OCI-LY7 (cell line): ENCODE measurements around the gene WNT1.

ENCODE experiments used
- EZH2phosphoT487 ChIP-seq: fragments of 200-600 bp; sonication (generic); IDR thresholded peaks from 2 replicates; pipeline ENCODE4 v1.6.1; 2018; ENCODE audit warnings: low read depth, borderline replicate concordance, mild to moderate bottlenecking, mixed run types, antibody characterized with exemption, low read length, moderate library complexity, mixed read lengths
- TF ChIP-seq, protein P1 (sequence below): fragments of 200-600 bp; sonication (generic); conservative IDR thresholded peaks from 2 replicates; pipeline ENCODE4 v1.5.1; 2014; ENCODE audit warnings: mild to moderate bottlenecking, antibody characterized with exemption, low read length, moderate library complexity, mixed read lengths

DNA sequence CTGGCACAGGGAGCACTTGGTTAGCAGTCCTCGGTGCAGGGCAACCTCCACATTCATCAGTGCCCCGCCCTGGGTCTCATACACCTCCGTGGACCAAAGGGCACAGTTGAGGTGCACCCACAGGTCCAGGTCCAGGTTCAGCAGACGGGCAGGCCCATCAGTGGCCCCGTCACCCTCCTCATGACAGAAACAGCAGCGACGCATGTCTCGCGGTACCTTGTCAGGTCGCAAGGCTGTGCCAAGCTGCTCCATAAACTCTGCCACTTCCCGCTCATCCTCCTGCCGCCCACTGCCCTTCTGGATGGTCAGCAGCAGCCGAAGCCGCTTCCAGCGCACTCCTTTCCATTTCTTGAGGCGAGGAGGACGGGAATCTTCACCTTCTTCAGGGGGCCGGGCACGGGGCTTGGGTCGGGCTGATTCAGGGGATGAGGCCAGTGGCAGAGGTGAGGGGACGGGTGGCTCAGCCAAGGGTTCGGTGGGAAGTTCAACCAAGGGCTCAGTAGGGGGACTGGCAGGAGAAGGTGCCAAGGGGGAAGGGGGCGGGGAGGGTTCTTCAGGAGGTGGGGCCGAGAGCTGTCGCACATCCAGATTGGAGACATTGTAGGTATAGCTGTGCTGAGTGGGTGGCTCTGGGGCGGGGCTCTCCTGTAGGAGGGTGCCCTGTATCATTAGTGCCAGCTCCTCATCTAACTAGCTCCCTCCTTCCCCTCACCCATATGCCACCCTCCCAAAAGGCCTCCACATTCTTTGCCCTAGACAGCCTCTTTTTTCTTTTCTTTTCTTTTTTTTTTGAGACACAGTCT is 48.8 kb downstream of the WNT1 start:
- TF ChIP-seq, protein P1, sequence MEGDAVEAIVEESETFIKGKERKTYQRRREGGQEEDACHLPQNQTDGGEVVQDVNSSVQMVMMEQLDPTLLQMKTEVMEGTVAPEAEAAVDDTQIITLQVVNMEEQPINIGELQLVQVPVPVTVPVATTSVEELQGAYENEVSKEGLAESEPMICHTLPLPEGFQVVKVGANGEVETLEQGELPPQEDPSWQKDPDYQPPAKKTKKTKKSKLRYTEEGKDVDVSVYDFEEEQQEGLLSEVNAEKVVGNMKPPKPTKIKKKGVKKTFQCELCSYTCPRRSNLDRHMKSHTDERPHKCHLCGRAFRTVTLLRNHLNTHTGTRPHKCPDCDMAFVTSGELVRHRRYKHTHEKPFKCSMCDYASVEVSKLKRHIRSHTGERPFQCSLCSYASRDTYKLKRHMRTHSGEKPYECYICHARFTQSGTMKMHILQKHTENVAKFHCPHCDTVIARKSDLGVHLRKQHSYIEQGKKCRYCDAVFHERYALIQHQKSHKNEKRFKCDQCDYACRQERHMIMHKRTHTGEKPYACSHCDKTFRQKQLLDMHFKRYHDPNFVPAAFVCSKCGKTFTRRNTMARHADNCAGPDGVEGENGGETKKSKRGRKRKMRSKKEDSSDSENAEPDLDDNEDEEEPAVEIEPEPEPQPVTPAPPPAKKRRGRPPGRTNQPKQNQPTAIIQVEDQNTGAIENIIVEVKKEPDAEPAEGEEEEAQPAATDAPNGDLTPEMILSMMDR = no peak
- no peak for TF ChIP-seq EZH2phosphoT487
